T-cell (primary cell): ENCODE measurements around the gene TMC3. TPM values are rescaled to one million over a fixed set of nuclear protein-coding genes. Genes with fewer than 3 reads are reported as not detected.

Experiments
- ATAC-seq, 4 experiments: fragments of 200-7000 bp in 3 of 4; fragments of 150-1000 bp in 1 of 4; cut with Tn5 transposase; replicated peaks in 1 of 4; 1 replicate in 3 of 4; 2 replicates in 1 of 4; pipeline ENCODE4 v1.10.0; 2021; ENCODE audit warnings: moderate library complexity in 3 of 4, mild to moderate bottlenecking in 2 of 4, moderate number of reproducible peaks in 1 of 4
- CTCF ChIA-PET, 2 donors: fragments of 300-600 bp; sonication (Branson Sonifier 250); formaldehyde crosslinking; loops; one replicate each; lab custom pipeline; 2022; ENCODE audit warnings: antibody characterized with exemption in 2 of 2; lab: Charles Lee
- POLR2A ChIA-PET, 2 donors: fragments of 300-600 bp; sonication (Branson Sonifier 250); formaldehyde crosslinking; loops; one replicate each; lab custom pipeline; 2022; ENCODE audit warnings: antibody characterized with exemption in 2 of 2; lab: Charles Lee
- DNase-seq, 35 experiments: peaks; one replicate each; pipeline versions ENCODE4 v3.0.0 to v3.0.0-alpha.2; 2013 to 2023
- H3K27ac ChIP-seq: one replicate; pipeline ENCODE4 v1.5.1; 2013; ENCODE audit warnings: low read length
- H3K27me3 ChIP-seq, 2 experiments: replicated peaks in 1 of 2; 1 replicate in 1 of 2; 2 replicates in 1 of 2; pipeline versions ENCODE4 v1.6.1 to v1.7.0; 2013; ENCODE audit warnings: low read length in 1 of 2, mixed read lengths in 1 of 2; ENCODE audit not compliant: control insufficient read depth in 2 of 2, insufficient read depth in 2 of 2; ENCODE audit errors: extremely low read depth in 1 of 2
- H3K36me3 ChIP-seq, 2 donors: 1 replicate in 1 of 2; 2 replicates in 1 of 2; pipeline versions ENCODE4 v1.6.1 to v1.7.0; 2013; ENCODE audit warnings: low read length in 1 of 2; ENCODE audit not compliant: control insufficient read depth in 2 of 2, insufficient read depth in 1 of 2; ENCODE audit errors: extremely low read depth in 1 of 2
- H3K4me1 ChIP-seq, 2 experiments: 1 replicate in 1 of 2; 2 replicates in 1 of 2; pipeline versions ENCODE4 v1.6.1 to v1.7.0; 2013; ENCODE audit warnings: low read length in 2 of 2, mixed read lengths in 1 of 2; ENCODE audit not compliant: insufficient read depth in 2 of 2, control insufficient read depth in 1 of 2; ENCODE audit errors: extremely low read depth in 1 of 2
- H3K4me3 ChIP-seq, 2 donors: 1 replicate in 1 of 2; 2 replicates in 1 of 2; pipeline versions ENCODE4 v1.5.1 to v1.7.0; 2013; ENCODE audit warnings: mild to moderate bottlenecking in 2 of 2, low read length in 1 of 2, moderate library complexity in 1 of 2; ENCODE audit not compliant: control insufficient read depth in 1 of 2; ENCODE audit errors: extremely low read depth in 1 of 2
- H3K9me3 ChIP-seq: 2 replicates; pipeline ENCODE4 v1.7.0; 2013
- H3K27ac Mint-ChIP-seq, 2 donors: one replicate each; pipeline ENCODE4 v1.8.0; 2020 to 2021; ENCODE audit warnings: mild to moderate bottlenecking in 2 of 2, mixed read lengths in 2 of 2
- H3K27me3 Mint-ChIP-seq, 2 donors: one replicate each; pipeline ENCODE4 v1.8.0; 2021 to 2022; ENCODE audit warnings: mixed read lengths in 2 of 2
- H3K36me3 Mint-ChIP-seq: one replicate; pipeline ENCODE4 v1.8.0; 2021; ENCODE audit warnings: mixed read lengths
- H3K4me1 Mint-ChIP-seq, 3 donors: one replicate each; pipeline ENCODE4 v1.8.0; 2020 to 2022; ENCODE audit warnings: mixed read lengths in 3 of 3, mild to moderate bottlenecking in 1 of 3
- H3K4me3 Mint-ChIP-seq, 3 donors: one replicate each; pipeline ENCODE4 v1.8.0; 2020 to 2022; ENCODE audit warnings: mild to moderate bottlenecking in 3 of 3, mixed read lengths in 3 of 3, moderate library complexity in 3 of 3
- H3K9me3 Mint-ChIP-seq, 3 donors: one replicate each; pipeline ENCODE4 v1.8.0; 2020 to 2022; ENCODE audit warnings: mixed read lengths in 3 of 3
- WGBS: methylation state at CpG from one replicate; pipeline ENCODE4 v1.1.5; 2013; ENCODE audit warnings: missing lambda C conversion rate; ENCODE audit not compliant: insufficient coverage; 5-methylcytosine and 5-hydroxymethylcytosine counted together
- total RNA-seq, 35 experiments: library from RNA in 6 of 35; stranded (reverse) in 6 of 35; fragments of 120-200 nt in 1 of 35; gene quantifications; one replicate each; pipeline versions ENCODE4 v1.2.1 to v1.2.4 and lab custom pipeline; 2013 to 2026

TMC3 gene
- total RNA-seq, 5 donors from 2014 or later (not counting 1 experiment from before 2014, with no cell fraction given), result not detected

- peak overlapping the region; percentile 78 to 79 for H3K27ac Mint-ChIP-seq
- peak overlapping the region in 1 of 3 donors; percentile 51 for H3K4me3 Mint-ChIP-seq
- Histone ChIP-seq H3K27ac (no peak overlapping the region), H3K9me3 (no peaks in the 10 kb centered on the region), H3K4me3 (no peak overlapping the region), H3K4me1 (peaks cover 13 to 67% of the 10 kb centered on the region in 2 experiments), H3K27me3 (no peaks in the 10 kb centered on the region), H3K36me3 (peaks cover 18 to 53% of the 10 kb centered on the region in 2 donors)
- ATAC-seq, result no peak
- peaks cover 73% of the 10 kb centered on the region for H3K36me3 Mint-ChIP-seq
- no peaks in the 10 kb centered on the region for H3K27me3 Mint-ChIP-seq
- CTCF ChIA-PET, result interaction anchor here in 1 of 2 donors (1.0 kb wide), 1 partner anchor 47 kb away, joined by 4 read pairs; no protein-coding TSS in a partner anchor
- no peaks in the 10 kb centered on the region for H3K9me3 Mint-ChIP-seq
- H3K4me1 Mint-ChIP-seq, result peaks cover 75 to 88% (median 83%) of the 10 kb centered on the region in 3 donors
- DNase-seq, result no peak
- POLR2A ChIA-PET, result no interaction called here
- 100% methylated on average over 1 of the region's 5 CpGs for WGBS
Observed at GRCh38 chr15:81313686-81314085, 60.3 kb downstream of the TMC3 start.

- peak overlapping the region; percentile 78 to 88 for H3K27ac Mint-ChIP-seq
- peaks cover 76 to 91% (median 76%) of the 10 kb centered on the region in 3 donors for H3K4me1 Mint-ChIP-seq
- H3K36me3 Mint-ChIP-seq, result peaks cover 73% of the 10 kb centered on the region
- H3K4me3 Mint-ChIP-seq, result peak overlapping the region in 1 of 3 donors; percentile 14
- no peaks in the 10 kb centered on the region for H3K27me3 ChIP-seq
- ChIA-PET CTCF (interaction anchor here in 1 of 2 donors (0.5 kb wide), 1 partner anchor 11 kb away, joined by 3 read pairs; the partner anchor contains the start of gene STARD5), POLR2A (no interaction called here)
- no peaks in the 10 kb centered on the region for H3K9me3 Mint-ChIP-seq
- H3K36me3 ChIP-seq, result peaks cover 19 to 53% of the 10 kb centered on the region in 2 donors
- no peak overlapping the region for H3K27ac ChIP-seq
- H3K9me3 ChIP-seq, result no peaks in the 10 kb centered on the region
- ATAC-seq (no peak), DNase-seq (no peak)
- WGBS, result 94% methylated on average over 22 of the region's 22 CpGs
- H3K4me3 ChIP-seq, result no peak overlapping the region
- H3K27me3 Mint-ChIP-seq, result no peaks in the 10 kb centered on the region
- H3K4me1 ChIP-seq, result peaks cover 13 to 67% of the 10 kb centered on the region in 2 experiments
Observed at GRCh38 chr15:81312790-81313543, 61.0 kb downstream of the TMC3 start.

- no peaks in the 10 kb centered on the region for H3K27me3 Mint-ChIP-seq
- 78% methylated on average over 9 of the region's 10 CpGs for WGBS
- ATAC-seq, result peak in 2 of 4 experiments; percentile 10 to 44
- peak overlapping the region; percentile 78 to 88 for H3K27ac Mint-ChIP-seq
- Histone ChIP-seq H3K27me3 (no peaks in the 10 kb centered on the region), H3K4me3 (no peak overlapping the region), H3K27ac (peak overlapping the region; percentile 37), H3K36me3 (peaks cover 22 to 55% of the 10 kb centered on the region in 2 donors), H3K9me3 (no peaks in the 10 kb centered on the region), H3K4me1 (peaks cover 13 to 69% of the 10 kb centered on the region in 2 experiments)
- H3K9me3 Mint-ChIP-seq, result no peaks in the 10 kb centered on the region
- peak in 1 of 35 experiments; percentile 39 for DNase-seq
- peaks cover 83 to 91% (median 83%) of the 10 kb centered on the region in 3 donors for H3K4me1 Mint-ChIP-seq
- ChIA-PET CTCF (interaction anchor here in 1 of 2 donors (1.4 kb wide), 1 partner anchor 46 kb away, joined by 3 read pairs; no protein-coding TSS in a partner anchor), POLR2A (no interaction called here)
- H3K36me3 Mint-ChIP-seq, result peaks cover 73% of the 10 kb centered on the region
- H3K4me3 Mint-ChIP-seq, result peak overlapping the region in 1 of 3 donors; percentile 49
Observed at GRCh38 chr15:81311752-81312464, 62.1 kb downstream of the TMC3 start.

- H3K4me3 ChIP-seq, result no peak overlapping the region
- H3K4me1 Mint-ChIP-seq, result peaks cover 83 to 91% (median 84%) of the 10 kb centered on the region in 3 donors
- H3K9me3 Mint-ChIP-seq, result no peaks in the 10 kb centered on the region
- H3K27me3 Mint-ChIP-seq, result no peaks in the 10 kb centered on the region
- peaks cover 76% of the 10 kb centered on the region for H3K36me3 Mint-ChIP-seq
- H3K27ac Mint-ChIP-seq, result peak overlapping the region; percentile 78 to 88
- H3K36me3 ChIP-seq, result peaks cover 27 to 70% of the 10 kb centered on the region in 2 donors
- ChIA-PET CTCF (interaction anchor here in 1 of 2 donors (1.4 kb wide), 1 partner anchor 44 kb away, joined by 3 read pairs; no protein-coding TSS in a partner anchor), POLR2A (interaction anchor here in 1 of 2 donors (0.9 kb wide), 1 partner anchor 9 kb away, joined by 3 read pairs; no protein-coding TSS in a partner anchor)
- no peak for ATAC-seq
- no peak for DNase-seq
- peak overlapping the region; percentile 37 for H3K27ac ChIP-seq
- H3K4me3 Mint-ChIP-seq, result no peak overlapping the region
- no peaks in the 10 kb centered on the region for H3K27me3 ChIP-seq
- WGBS, result 100% methylated on average over 2 of the region's 5 CpGs
- no peaks in the 10 kb centered on the region for H3K9me3 ChIP-seq
- H3K4me1 ChIP-seq, result peaks cover 22 to 74% of the 10 kb centered on the region in 2 experiments
Observed at GRCh38 chr15:81310480-81310879, 63.5 kb downstream of the TMC3 start.

GRCh38 chr15:81309647-81310450 lies 64.2 kb downstream of the TMC3 start:
- CTCF ChIA-PET, result interaction anchor here in 1 of 2 donors (2.0 to 2.8 kb wide), 2 partner anchors 35 to 44 kb away, joined by 11 read pairs; no protein-coding TSS in a partner anchor
- H3K4me3 Mint-ChIP-seq, result peak overlapping the region in 1 of 3 donors; percentile 9
- H3K9me3 Mint-ChIP-seq, result no peaks in the 10 kb centered on the region
- Histone ChIP-seq H3K4me3 (no peak overlapping the region), H3K27ac (peak overlapping the region; percentile 29), H3K4me1 (peaks cover 28 to 74% of the 10 kb centered on the region in 2 experiments), H3K27me3 (no peaks in the 10 kb centered on the region), H3K9me3 (no peaks in the 10 kb centered on the region), H3K36me3 (peaks cover 25 to 76% of the 10 kb centered on the region in 2 donors)
- POLR2A ChIA-PET, result interaction anchor here in 1 of 2 donors (0.8 kb wide), 1 partner anchor 27 kb away, joined by 3 read pairs; no protein-coding TSS in a partner anchor
- 96% methylated on average over 4 of the region's 8 CpGs for WGBS
- H3K36me3 Mint-ChIP-seq, result peaks cover 76% of the 10 kb centered on the region
- peaks cover 78 to 90% (median 82%) of the 10 kb centered on the region in 3 donors for H3K4me1 Mint-ChIP-seq
- H3K27me3 Mint-ChIP-seq, result no peaks in the 10 kb centered on the region
- peak overlapping the region; percentile 78 to 88 for H3K27ac Mint-ChIP-seq
- ATAC-seq (peak in 2 of 4 experiments; percentile 17 to 24), DNase-seq (no peak)
